Measurements from ENCODE around the gene SPOCD1. TPM values are rescaled to one million over a fixed set of nuclear protein-coding genes. Genes with fewer than 3 reads are reported as not detected.

Gene SPOCD1
- total RNA-seq = 49.1 and 51.1 TPM in 2 replicates

DNA sequence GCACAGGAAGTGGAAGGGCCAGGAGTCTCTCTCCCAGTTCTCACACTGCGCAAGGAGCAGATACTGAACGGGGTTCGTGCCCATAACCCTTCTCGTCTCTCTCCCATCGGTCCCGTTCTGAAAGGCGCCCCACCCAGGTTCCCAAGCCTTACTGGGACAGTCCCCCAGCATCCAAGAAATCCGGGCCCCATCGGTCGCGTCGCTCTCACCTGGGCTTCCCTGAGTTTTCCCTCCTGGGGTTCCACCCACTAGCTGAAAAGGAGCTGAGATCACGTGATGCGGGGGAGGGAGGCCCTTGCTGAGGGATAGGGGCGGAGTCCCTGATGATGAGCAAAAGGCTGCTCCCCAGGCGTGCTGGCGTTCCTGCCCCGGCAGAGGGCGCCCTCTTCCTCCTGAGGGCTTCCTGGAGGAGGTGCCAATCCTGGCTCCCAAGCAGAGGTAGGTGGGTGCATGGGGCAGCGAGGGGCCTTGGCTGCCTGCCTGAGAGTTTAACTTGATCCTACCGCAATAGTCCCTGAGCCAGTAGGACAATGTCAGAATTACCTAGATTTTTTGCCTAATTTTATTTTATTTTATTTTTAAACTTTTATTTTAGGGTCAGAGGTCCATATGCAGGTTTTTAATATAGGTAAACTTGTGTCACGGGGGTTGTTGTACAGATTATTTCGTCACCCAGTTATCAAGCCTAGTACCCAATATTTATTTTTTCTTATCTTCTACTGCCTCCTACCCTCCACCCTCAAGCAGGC is at the start of gene SPOCD1:
SPOCD1 (minus strand) TSS at position 271 of the 749 bp plus-strand sequence. CDS start 689 bp downstream, outside the sequence.

DNA sequence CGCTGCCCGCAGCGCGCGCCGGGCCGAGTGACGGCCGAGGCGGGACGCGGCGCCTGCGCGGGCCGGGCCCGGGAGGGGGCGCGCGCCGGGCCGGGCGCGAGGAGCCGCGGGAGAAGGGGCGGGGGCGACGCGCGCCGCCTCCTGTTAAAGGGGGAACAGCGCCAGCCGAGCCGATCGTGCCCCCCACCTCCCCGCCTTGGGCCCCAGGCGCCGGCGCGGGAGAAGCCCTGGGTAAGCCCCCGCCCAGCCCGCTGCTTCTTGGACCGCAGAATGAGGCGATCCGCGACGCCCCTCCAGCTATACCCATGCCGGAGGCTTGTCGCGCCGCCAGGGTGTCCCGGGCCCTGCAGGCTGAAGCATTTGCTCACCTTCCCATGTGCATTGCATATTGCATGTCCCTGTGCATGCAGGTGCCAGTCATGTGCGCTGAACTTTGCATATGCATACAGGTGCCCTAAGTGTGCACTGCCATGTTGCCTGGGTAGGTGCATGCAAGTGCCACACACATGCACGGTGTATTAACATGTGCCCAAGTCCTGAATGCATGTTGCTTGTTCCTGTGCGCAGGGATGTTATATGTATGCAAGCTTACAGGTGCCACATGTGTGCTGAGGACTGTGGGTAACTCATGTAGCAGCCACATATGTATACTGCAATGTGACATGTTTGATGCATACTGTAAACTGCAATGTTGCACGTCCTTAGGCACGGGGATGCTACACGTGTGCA is 51.3 kb downstream of the SPOCD1 start, which contains the start of gene ADGRB2:
ADGRB2 (minus strand) TSS at position 29 of the 729 bp plus-strand sequence. CDS start 7,119 bp downstream, outside the sequence.

Small RNA genes within 50 kb of the gene (small RNA-seq; reads per million reads assigned to genes)
- gene MIR4254 = not detected

Other genes starting within 250 kb of the SPOCD1 start
- gene TINAGL1, start 239.5 kb downstream of the SPOCD1 start, total RNA-seq = 1.6 and 3.2 TPM in 2 replicates
- not detected in 2 replicates for gene HCRTR1, start 198.3 kb downstream of the SPOCD1 start, total RNA-seq
- gene PEF1, start 171.1 kb downstream of the SPOCD1 start, total RNA-seq = 85.5 and 94.8 TPM in 2 replicates
- 240 and 317 TPM in 2 replicates for gene COL16A1, start 112.0 kb downstream of the SPOCD1 start, total RNA-seq
- gene ADGRB2, start 51.7 kb downstream of the SPOCD1 start, total RNA-seq = 4.6 and 6.2 TPM in 2 replicates
- 307 and 372 TPM in 2 replicates for gene PTP4A2, start 122.3 kb upstream of the SPOCD1 start, total RNA-seq
- gene KHDRBS1, start 197.8 kb upstream of the SPOCD1 start, total RNA-seq = 43.3 and 45.2 TPM in 2 replicates